Kidney epithelial cell (primary cell): Measurements from ENCODE around the gene ABI3BP. TPM values are rescaled to one million over a fixed set of nuclear protein-coding genes. Genes with fewer than 3 reads are reported as not detected.
A peak's percentile ranks its signal among the peaks of the same experiment; 100 is the strongest.

Source experiments
- DNase-seq: peaks from one replicate; pipeline ENCODE4 v3.0.0-alpha.2; 2010; ENCODE audit warnings: low read depth
- H3K27me3 ChIP-seq: 2 replicates; pipeline ENCODE4 v1.6.0; 2011; ENCODE audit warnings: low read length; ENCODE audit not compliant: control insufficient read depth, insufficient read depth
- H3K36me3 ChIP-seq: 2 replicates; pipeline ENCODE4 v1.5.1; 2011; ENCODE audit warnings: low read length; ENCODE audit not compliant: control insufficient read depth, insufficient read depth
- H3K4me3 ChIP-seq: 2 replicates; pipeline ENCODE4 v1.5.1; 2011; ENCODE audit warnings: low read depth, mild to moderate bottlenecking, control low read depth, low read length
- total RNA-seq: library from RNA; depleted of rRNA; stranded (reverse); fragments of >200 nt; gene quantifications from 2 replicates; pipeline ENCODE4 v1.2.3, GENCODE V29; 2015
- TF ChIP-seq, protein P1 (sequence below): IDR thresholded peaks from 2 replicates; pipeline ENCODE4 v1.5.1; 2011; ENCODE audit warnings: mild to moderate bottlenecking, moderate library complexity, low read length, control low read depth, inconsistent platforms; ENCODE audit not compliant: insufficient read depth, poor library complexity, severe bottlenecking

ABI3BP gene
- total RNA-seq, 1 donor from 2014 or later, result 0.84 TPM

DNA sequence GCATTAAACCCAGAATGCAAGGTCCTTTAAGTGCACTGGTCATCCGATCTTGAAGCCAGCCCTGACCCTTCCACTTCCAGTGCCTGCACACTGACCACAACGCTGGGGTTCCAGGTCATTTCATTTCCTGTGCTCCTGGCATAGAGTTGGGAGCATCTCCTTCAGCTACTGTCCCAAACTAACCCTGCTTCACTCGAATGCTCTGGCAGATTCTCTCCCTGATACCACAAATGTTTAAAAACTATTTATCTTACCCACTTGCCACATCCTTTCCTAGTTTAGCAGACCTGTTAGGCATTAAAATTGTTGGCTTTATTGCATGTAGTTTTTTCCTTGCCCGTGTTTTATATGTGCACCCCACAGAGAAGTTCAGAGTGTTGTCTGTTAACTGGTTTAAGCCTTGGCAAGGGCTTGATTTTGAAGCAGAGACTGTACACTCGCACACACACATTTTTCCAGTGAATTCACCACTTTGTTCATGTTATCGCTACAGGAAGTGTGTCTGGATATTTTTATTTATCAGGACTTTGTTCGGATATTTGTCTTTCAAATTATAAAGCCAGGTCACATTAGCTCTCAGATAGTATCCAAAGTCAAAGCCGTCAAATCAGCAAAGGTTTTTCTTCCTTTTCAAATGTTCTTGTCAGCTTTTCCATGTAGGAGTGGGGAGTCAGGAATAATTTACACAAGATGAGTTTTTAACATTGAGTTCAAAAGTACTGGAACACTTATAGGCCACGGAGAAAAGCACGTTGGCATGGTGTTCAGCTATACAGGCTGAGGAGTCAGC, 77.3 kb downstream of the ABI3BP start:
- no peak for DNase-seq
- Histone ChIP-seq H3K27me3 (no peaks in the 10 kb centered on the region), H3K4me3 (no peak overlapping the region), H3K36me3 (no peaks in the 10 kb centered on the region)
- TF ChIP-seq, protein P1, sequence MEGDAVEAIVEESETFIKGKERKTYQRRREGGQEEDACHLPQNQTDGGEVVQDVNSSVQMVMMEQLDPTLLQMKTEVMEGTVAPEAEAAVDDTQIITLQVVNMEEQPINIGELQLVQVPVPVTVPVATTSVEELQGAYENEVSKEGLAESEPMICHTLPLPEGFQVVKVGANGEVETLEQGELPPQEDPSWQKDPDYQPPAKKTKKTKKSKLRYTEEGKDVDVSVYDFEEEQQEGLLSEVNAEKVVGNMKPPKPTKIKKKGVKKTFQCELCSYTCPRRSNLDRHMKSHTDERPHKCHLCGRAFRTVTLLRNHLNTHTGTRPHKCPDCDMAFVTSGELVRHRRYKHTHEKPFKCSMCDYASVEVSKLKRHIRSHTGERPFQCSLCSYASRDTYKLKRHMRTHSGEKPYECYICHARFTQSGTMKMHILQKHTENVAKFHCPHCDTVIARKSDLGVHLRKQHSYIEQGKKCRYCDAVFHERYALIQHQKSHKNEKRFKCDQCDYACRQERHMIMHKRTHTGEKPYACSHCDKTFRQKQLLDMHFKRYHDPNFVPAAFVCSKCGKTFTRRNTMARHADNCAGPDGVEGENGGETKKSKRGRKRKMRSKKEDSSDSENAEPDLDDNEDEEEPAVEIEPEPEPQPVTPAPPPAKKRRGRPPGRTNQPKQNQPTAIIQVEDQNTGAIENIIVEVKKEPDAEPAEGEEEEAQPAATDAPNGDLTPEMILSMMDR, result no peak

DNA sequence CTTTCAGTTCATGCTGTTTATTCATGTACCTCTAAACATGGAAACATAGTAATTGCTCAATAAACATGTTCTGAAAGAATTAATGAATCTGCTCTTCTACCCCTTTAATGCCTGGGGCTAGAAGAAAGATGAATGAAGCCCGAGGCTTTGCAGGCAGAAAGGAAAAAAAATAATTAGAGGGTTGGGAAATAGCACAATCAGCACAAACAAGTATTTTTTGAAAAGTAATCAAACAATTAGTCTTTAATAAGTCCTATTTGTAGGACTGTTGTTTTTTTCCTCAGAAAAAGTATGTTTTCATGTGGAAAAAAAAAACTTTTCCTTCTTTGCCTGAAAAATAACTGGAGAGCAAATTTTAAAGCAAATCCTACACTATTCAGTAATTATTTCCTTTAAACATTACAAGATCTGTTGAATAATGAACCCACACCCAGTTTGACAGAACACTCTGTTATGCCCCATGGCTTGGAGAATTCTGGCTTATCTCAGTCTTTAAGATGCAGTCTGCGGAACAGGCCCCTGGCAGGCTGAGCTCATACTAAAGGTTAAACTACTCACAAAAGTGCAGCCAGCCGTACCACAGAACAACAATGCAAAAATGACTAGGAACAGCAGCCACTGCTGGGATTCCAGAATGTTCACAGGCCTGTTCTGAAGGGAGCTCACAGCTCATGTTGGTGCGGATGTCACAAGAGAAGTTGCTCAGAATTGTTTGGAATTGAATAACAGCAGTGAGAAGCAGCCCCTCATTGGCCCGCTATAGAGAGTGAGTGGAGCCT, 79.2 kb downstream of the ABI3BP start:
- TF ChIP-seq, protein P1, result no peak
- no peak overlapping the region for H3K4me3 ChIP-seq
- peak; percentile 57 for DNase-seq
- H3K36me3 ChIP-seq, result no peaks in the 10 kb centered on the region
- no peaks in the 10 kb centered on the region for H3K27me3 ChIP-seq

DNA sequence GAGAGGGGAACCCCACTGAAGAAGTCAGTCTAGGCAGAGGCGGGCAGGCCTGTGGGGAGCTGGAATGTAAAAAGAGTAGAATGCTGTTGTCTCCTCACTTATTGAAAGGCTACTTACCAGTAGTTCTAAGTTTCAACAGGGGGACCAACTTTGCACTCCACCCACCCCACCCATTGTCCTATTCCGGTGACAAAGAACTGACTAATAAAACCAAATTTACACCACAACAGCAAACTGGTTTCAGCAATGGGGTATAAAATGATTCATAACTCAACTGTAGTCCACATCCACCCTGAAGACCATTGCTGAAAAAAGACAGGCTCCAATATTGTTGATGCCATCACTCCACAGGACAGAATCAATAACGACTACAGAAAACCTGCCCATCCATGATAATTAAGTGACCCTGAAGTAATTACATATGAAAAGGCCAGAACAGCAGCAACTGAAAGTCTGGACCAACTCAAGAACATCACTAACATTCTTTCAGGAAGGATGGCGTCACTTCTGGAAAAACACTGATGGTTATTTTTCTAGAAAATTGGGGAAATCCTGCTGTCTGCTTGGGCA, 80.2 kb downstream of the ABI3BP start:
- H3K4me3 ChIP-seq, result no peak overlapping the region
- no peaks in the 10 kb centered on the region for H3K27me3 ChIP-seq
- DNase-seq, result no peak
- TF ChIP-seq, protein P1, result no peak
- H3K36me3 ChIP-seq, result no peaks in the 10 kb centered on the region

GRCh38 chr3:100912571-100912970, 80.7 kb downstream of the ABI3BP start:
- DNase-seq, result no peak
- H3K36me3 ChIP-seq, result no peaks in the 10 kb centered on the region
- no peaks in the 10 kb centered on the region for H3K27me3 ChIP-seq
- TF ChIP-seq, protein P1, result no peak
- no peak overlapping the region for H3K4me3 ChIP-seq

DNA sequence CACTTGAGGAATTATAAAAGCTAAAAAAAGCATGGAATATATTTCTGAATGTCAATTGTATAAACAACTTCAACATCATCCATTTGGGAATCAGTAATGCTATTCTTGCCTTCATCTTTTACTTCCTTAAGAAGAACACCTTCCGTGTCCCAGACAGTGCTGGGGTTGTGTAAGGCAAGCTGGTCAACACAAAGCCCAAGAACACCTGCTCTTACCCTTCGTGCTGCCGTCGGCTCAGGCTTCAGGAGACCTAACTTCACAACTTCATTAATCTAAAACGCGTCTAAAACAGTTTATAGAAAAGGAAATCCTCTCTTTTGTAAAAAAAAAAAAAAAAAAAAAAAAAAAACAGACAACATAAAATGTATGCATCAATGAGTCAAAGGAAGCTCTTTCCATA, 81.3 kb downstream of the ABI3BP start:
- no peak for DNase-seq
- Histone ChIP-seq H3K27me3 (no peaks in the 10 kb centered on the region), H3K36me3 (no peaks in the 10 kb centered on the region), H3K4me3 (no peak overlapping the region)
- TF ChIP-seq, protein P1, result no peak
